ENCODE data around the gene A1CF.
"Not testable (repeated sequence)": the region's sequence is repeated elsewhere in the genome, so short reads cannot be mapped to it uniquely, and the experiment has no call there.

Gene A1CF

GRCh38 chr10:50788951-50789945, 96.2 kb downstream of the A1CF start:
- WGBS, 2 experiments (ENCODE audit: insufficient coverage in 2 of 2), result no CpG with 5 or more reads among the region's 1 CpG
- no peaks in the 10 kb centered on the region for H3K9me3 ChIP-seq (ENCODE audit: control insufficient read depth, low read length)
- no peaks in the 10 kb centered on the region for H3K4me1 ChIP-seq (ENCODE audit: control insufficient read depth, insufficient read depth, low read length, poor library complexity, severe bottlenecking)
- H3K27ac ChIP-seq (ENCODE audit: low read depth, low read length, severe bottlenecking), result no peak overlapping the region
- no peak overlapping the region for H3K4me3 ChIP-seq (ENCODE audit: extremely low read depth, insufficient read depth, low read length, poor library complexity, severe bottlenecking)
- no peaks in the 10 kb centered on the region for H3K36me3 ChIP-seq (ENCODE audit: control insufficient read depth, insufficient read depth, low read length)

GRCh38 chr10:50787962-50788361, 97.5 kb downstream of the A1CF start:
- WGBS, 2 experiments (ENCODE audit: insufficient coverage in 2 of 2), result 58 to 80% methylated on average over 1 to 3 of the region's 5 CpGs
- H3K27ac ChIP-seq (ENCODE audit: low read depth, low read length, severe bottlenecking); H3K36me3 ChIP-seq (ENCODE audit: control insufficient read depth, insufficient read depth, low read length); H3K4me1 ChIP-seq (ENCODE audit: control insufficient read depth, insufficient read depth, low read length, poor library complexity, severe bottlenecking); H3K9me3 ChIP-seq (ENCODE audit: control insufficient read depth, low read length); H3K4me3 ChIP-seq (ENCODE audit: extremely low read depth, insufficient read depth, low read length, poor library complexity, severe bottlenecking): not testable (repeated sequence)

GRCh38 chr10:50782017-50782416, 103.4 kb downstream of the A1CF start:
- H3K36me3 ChIP-seq (ENCODE audit: control insufficient read depth, insufficient read depth, low read length); H3K4me1 ChIP-seq (ENCODE audit: control insufficient read depth, insufficient read depth, low read length, poor library complexity, severe bottlenecking); H3K9me3 ChIP-seq (ENCODE audit: control insufficient read depth, low read length); H3K4me3 ChIP-seq (ENCODE audit: extremely low read depth, insufficient read depth, low read length, poor library complexity, severe bottlenecking); H3K27ac ChIP-seq (ENCODE audit: low read depth, low read length, severe bottlenecking): not testable (repeated sequence)

GRCh38 chr10:50780036-50780435, 105.4 kb downstream of the A1CF start:
- not testable (repeated sequence) for H3K27ac ChIP-seq (ENCODE audit: low read depth, low read length, severe bottlenecking); H3K9me3 ChIP-seq (ENCODE audit: control insufficient read depth, low read length); H3K36me3 ChIP-seq (ENCODE audit: control insufficient read depth, insufficient read depth, low read length); H3K4me1 ChIP-seq (ENCODE audit: control insufficient read depth, insufficient read depth, low read length, poor library complexity, severe bottlenecking); H3K4me3 ChIP-seq (ENCODE audit: extremely low read depth, insufficient read depth, low read length, poor library complexity, severe bottlenecking)
- no CpG with 5 or more reads among the region's 1 CpG for WGBS, 2 experiments (ENCODE audit: insufficient coverage in 2 of 2)

- WGBS, 2 experiments (ENCODE audit: insufficient coverage in 2 of 2), result 71 to 83% methylated on average over 1 of the region's 2 CpGs
Measured at GRCh38 chr10:50774868-50775267, 110.6 kb downstream of the A1CF start.

GRCh38 chr10:50772042-50772441, 113.4 kb downstream of the A1CF start:
- not testable (repeated sequence) for H3K27ac ChIP-seq (ENCODE audit: low read depth, low read length, severe bottlenecking); H3K4me3 ChIP-seq (ENCODE audit: extremely low read depth, insufficient read depth, low read length, poor library complexity, severe bottlenecking); H3K36me3 ChIP-seq (ENCODE audit: control insufficient read depth, insufficient read depth, low read length); H3K9me3 ChIP-seq (ENCODE audit: control insufficient read depth, low read length); H3K4me1 ChIP-seq (ENCODE audit: control insufficient read depth, insufficient read depth, low read length, poor library complexity, severe bottlenecking)
- WGBS, 2 experiments (ENCODE audit: insufficient coverage in 2 of 2), result no CpG with 5 or more reads among the region's 3 CpGs

More at GRCh38 chr10:50774868-50775267, 110.6 kb downstream of the A1CF start:
- H3K9me3 ChIP-seq (ENCODE audit: control insufficient read depth, low read length); H3K36me3 ChIP-seq (ENCODE audit: control insufficient read depth, insufficient read depth, low read length); H3K4me1 ChIP-seq (ENCODE audit: control insufficient read depth, insufficient read depth, low read length, poor library complexity, severe bottlenecking); H3K4me3 ChIP-seq (ENCODE audit: extremely low read depth, insufficient read depth, low read length, poor library complexity, severe bottlenecking); H3K27ac ChIP-seq (ENCODE audit: low read depth, low read length, severe bottlenecking): not testable (repeated sequence)

GRCh38 chr10:50766774-50767513, 118.5 kb downstream of the A1CF start:
- no CpG with 5 or more reads among the region's 5 CpGs for WGBS, 2 experiments (ENCODE audit: insufficient coverage in 2 of 2)
- not testable (repeated sequence) for H3K4me1 ChIP-seq (ENCODE audit: control insufficient read depth, insufficient read depth, low read length, poor library complexity, severe bottlenecking); H3K4me3 ChIP-seq (ENCODE audit: extremely low read depth, insufficient read depth, low read length, poor library complexity, severe bottlenecking); H3K9me3 ChIP-seq (ENCODE audit: control insufficient read depth, low read length); H3K36me3 ChIP-seq (ENCODE audit: control insufficient read depth, insufficient read depth, low read length); H3K27ac ChIP-seq (ENCODE audit: low read depth, low read length, severe bottlenecking)

All from mesodermal cell (in vitro differentiated cells).